ENCODE results near the gene TMEM30A.
A peak's percentile ranks its signal among the peaks of the same experiment; 100 is the strongest.

TMEM30A gene

DNA sequence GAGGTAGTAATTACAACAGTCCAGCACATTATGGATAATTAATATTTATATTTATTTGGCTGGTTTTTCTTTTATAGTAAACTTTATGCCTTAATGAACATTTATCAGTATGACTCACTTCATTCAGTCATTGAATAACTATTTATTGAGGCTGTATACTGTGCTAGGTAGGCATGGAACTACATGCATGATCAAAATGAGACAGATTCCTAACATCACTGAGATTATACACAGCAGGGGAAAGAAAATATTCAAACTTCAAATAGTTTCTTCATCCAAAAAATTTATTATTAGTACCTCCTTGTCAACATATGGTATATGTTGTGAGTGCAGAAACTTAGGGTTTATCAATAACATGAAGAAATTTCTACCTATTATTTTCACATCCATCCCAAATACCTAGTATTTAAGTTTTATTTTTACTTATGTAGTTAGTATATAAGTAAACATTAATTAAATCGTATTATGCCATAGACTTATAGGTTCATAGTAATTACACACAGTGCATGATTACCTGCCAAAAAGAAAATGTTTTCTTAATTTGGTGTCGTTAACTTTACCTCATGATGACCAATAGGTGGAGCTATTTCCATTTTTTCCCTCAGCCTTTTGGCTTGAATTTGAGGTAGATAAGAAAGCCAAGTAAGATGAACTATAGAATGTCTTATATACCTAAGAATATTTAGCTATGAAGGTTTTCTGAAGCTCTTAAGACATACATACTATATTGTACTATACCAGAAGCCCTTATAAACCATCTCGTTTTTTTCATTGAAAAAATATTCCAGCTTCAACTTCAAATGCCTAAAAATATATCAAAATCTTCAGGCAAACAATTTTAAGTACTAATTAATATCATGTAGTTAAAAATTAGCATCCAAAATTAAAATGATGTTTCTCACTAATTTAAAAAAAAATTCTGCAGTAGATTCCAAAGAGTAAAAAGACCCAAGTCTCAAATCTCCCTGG lies 12.5 kb upstream of the TMEM30A start:
- Histone ChIP-seq H3K27me3 (no peaks in the 10 kb centered on the region), H3K9me3 (no peaks in the 10 kb centered on the region), H3K36me3 (no peaks in the 10 kb centered on the region), H3K27ac (no peak overlapping the region), H4K20me1 (no peaks in the 10 kb centered on the region), H3K4me3 (no peak overlapping the region), H3K4me2 (no peak overlapping the region), H3K9ac (no peak overlapping the region), H3K4me1 (peaks cover 14% of the 10 kb centered on the region)
- TF ChIP-seq Cebpa-rat (IDR thresholded peaks at IDR 0.05), result no peak

DNA sequence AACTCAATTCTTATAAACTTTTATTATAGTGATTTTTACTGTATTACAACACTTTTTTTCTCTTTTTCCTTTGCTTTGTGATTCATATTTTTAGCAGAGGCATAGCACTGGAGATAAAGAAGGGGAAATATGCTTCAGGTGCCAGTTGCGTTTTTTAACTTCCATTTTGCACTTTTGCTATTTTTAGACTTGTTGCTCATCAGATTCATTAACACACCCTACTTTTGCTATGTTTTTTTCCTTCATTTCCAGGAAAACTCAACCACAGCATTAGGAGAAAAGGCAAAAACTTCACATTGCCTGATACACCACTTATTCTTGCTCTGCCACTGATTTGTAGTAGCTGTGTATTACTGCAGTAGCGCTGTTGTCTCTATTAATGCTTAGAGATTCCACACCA lies 8.0 kb upstream of the TMEM30A start:
- no peak overlapping the region for H3K27ac ChIP-seq
- no peak overlapping the region for H3K4me3 ChIP-seq
- H4K20me1 ChIP-seq, result 0 out of 2 replicates have a peak, but pooled peaks cover 4% of the 10 kb centered on the region
- H3K4me1 ChIP-seq, result no peaks in the 10 kb centered on the region
- H3K9ac ChIP-seq, result no peak overlapping the region
- TF ChIP-seq Cebpa-rat (IDR thresholded peaks at IDR 0.05), result no peak
- H3K4me2 ChIP-seq, result no peak overlapping the region
- H3K36me3 ChIP-seq, result 0 out of 2 replicates have a peak, but pooled peaks cover 3% of the 10 kb centered on the region
- no peaks in the 10 kb centered on the region for H3K27me3 ChIP-seq
- H3K9me3 ChIP-seq, result no peaks in the 10 kb centered on the region

DNA sequence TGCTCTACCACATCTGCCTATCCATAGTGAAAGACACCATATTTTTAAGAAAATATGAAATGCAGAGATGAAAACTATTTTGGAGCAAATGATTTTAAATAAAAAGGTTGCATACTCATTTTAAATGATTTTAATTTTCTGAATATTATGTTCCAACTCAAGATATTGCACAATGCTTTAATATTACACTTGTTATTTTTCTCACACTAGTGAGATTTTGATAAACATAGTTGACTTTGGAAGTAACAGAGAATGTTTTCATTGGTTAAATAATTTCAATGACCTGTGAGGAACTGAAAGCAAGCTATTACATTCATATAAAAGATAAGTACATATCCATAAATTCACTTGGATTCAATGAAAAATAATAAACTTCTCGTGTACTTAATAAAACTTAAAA lies 7.2 kb upstream of the TMEM30A start:
- Histone ChIP-seq H3K9me3 (no peaks in the 10 kb centered on the region), H3K9ac (no peak overlapping the region), H3K4me2 (no peak overlapping the region), H3K4me1 (no peaks in the 10 kb centered on the region), H3K4me3 (no peak overlapping the region), H3K27me3 (no peaks in the 10 kb centered on the region), H3K36me3 (0 out of 2 replicates have a peak, but pooled peaks cover 3% of the 10 kb centered on the region), H3K27ac (no peak overlapping the region), H4K20me1 (0 out of 2 replicates have a peak, but pooled peaks cover 4% of the 10 kb centered on the region)
- no peak for TF ChIP-seq Cebpa-rat (IDR thresholded peaks at IDR 0.05)

DNA sequence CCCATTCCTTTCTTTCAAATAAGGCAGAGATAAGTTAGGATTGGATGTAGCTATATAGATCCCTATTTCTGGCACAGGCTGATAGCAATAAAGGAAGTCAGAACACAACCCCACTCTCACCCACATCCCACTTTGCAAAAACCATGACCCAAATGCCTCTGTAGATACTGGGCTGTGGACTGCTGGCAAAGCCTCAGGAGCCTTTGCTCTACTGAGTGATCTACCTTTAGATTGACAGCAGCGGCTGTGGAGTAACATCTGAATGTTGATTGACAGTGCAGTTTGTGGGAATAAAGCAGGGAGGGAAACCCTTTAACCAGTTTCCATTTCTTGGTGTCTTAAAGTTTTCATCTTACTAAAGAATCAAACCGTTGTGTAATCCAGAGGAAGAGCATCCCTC lies 6.7 kb upstream of the TMEM30A start:
- TF ChIP-seq Cebpa-rat (IDR thresholded peaks at IDR 0.05), result no peak
- Histone ChIP-seq H3K4me1 (peaks cover 2% of the 10 kb centered on the region; the same call in 1 of the 2 replicates), H3K4me2 (no peak overlapping the region), H3K9ac (no peak overlapping the region), H4K20me1 (0 out of 2 replicates have a peak, but pooled peaks cover 4% of the 10 kb centered on the region), H3K9me3 (no peaks in the 10 kb centered on the region), H3K27me3 (no peaks in the 10 kb centered on the region), H3K36me3 (0 out of 2 replicates have a peak, but pooled peaks cover 3% of the 10 kb centered on the region), H3K4me3 (no peak overlapping the region), H3K27ac (no peak overlapping the region)

DNA sequence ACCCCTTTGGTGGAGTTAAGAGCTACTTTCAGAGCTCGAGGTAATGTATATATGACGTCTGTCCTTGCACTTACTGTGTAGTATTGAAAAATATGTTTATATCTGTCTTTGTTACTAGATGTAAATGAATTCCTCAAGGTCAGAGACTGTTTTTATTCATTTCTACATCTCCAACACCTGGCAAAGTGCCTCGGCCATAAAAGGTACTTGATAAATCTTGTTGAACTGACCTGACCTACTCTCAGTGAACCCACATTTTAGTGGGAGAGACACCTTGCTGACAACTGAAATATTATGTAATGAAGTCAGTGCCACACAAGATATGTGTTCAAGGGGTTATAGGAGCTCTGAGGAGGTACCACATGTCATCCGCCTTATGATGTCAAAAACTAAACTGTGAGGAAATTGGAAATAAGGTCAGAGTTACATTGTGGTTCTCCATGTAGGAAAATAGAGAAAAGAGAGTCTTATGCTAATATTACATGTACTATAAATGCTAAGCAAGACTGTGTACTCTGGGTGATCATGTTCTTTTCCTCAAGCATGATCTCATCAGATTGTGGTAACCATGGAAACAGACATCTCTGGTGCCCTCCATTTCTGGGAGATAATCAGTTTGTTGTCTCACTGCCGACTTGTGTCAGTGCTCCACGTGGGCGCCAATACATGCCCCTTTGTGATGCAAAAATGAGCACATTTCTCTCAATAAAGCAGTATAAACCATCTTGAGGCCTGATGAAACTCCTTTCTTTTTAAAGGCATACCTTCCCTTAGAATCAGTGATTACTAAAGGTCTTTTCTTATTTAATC lies 5.7 kb upstream of the TMEM30A start:
- Histone ChIP-seq H3K4me2 (no peak overlapping the region), H3K27me3 (no peaks in the 10 kb centered on the region), H3K4me1 (peaks cover 12% of the 10 kb centered on the region), H4K20me1 (0 out of 2 replicates have a peak, but pooled peaks cover 4% of the 10 kb centered on the region), H3K9ac (no peak overlapping the region), H3K9me3 (no peaks in the 10 kb centered on the region), H3K36me3 (0 out of 2 replicates have a peak, but pooled peaks cover 3% of the 10 kb centered on the region), H3K27ac (no peak overlapping the region), H3K4me3 (no peak overlapping the region)
- no peak for TF ChIP-seq Cebpa-rat (IDR thresholded peaks at IDR 0.05)

DNA sequence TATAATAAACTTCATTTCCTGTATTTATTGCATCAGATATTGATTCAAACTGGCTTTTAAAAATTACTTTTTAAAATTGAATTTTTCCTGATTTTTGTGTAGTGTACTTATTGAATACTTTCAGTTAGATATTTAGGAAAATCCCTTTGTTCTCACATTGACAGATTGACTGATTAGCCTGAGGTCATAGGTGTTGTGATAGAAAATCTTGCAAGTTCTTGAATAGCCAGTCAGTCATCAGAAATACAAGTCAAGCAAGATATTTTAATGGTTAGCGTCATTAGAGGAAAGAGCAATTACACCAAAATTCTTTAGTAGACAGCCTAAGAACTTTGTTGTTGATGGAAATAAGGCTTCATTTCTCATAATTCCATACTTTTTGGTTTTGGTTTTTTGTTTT lies 3.4 kb upstream of the TMEM30A start:
- Histone ChIP-seq H3K9me3 (no peaks in the 10 kb centered on the region), H3K9ac (no peak overlapping the region), H3K27me3 (no peaks in the 10 kb centered on the region), H3K4me2 (no peak overlapping the region), H3K4me1 (peaks cover 17% of the 10 kb centered on the region), H4K20me1 (peaks cover 18% of the 10 kb centered on the region), H3K36me3 (0 out of 2 replicates have a peak, but pooled peaks cover 3% of the 10 kb centered on the region), H3K27ac (no peak overlapping the region), H3K4me3 (no peak overlapping the region)
- TF ChIP-seq Cebpa-rat (IDR thresholded peaks at IDR 0.05), result no peak

DNA sequence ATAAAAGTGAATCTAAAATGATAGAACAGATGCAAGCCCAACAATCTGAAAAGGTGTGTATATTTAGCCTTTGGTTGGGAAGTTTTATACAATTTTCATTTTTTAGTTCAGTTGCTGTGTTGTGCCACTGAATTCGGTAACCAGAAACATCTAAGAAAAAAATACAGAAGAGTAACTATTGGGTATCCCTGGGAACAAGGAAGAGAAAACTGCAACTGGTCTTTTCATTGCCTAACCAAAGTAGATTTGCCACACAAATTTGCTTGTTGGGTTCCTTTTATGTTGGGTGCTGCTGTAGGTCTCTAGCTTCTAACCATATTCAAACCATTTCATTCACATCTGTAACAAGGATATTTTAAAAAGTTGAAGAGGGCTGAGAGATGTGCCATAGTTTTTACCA lies 2.8 kb upstream of the TMEM30A start:
- Histone ChIP-seq H3K4me3 (no peak overlapping the region), H3K9ac (no peak overlapping the region), H3K27ac (no peak overlapping the region), H3K4me2 (no peak overlapping the region), H4K20me1 (peaks cover 24% of the 10 kb centered on the region), H3K27me3 (no peaks in the 10 kb centered on the region), H3K4me1 (peaks cover 23% of the 10 kb centered on the region), H3K36me3 (0 out of 2 replicates have a peak, but pooled peaks cover 3% of the 10 kb centered on the region), H3K9me3 (no peaks in the 10 kb centered on the region)
- no peak for TF ChIP-seq Cebpa-rat (IDR thresholded peaks at IDR 0.05)

DNA sequence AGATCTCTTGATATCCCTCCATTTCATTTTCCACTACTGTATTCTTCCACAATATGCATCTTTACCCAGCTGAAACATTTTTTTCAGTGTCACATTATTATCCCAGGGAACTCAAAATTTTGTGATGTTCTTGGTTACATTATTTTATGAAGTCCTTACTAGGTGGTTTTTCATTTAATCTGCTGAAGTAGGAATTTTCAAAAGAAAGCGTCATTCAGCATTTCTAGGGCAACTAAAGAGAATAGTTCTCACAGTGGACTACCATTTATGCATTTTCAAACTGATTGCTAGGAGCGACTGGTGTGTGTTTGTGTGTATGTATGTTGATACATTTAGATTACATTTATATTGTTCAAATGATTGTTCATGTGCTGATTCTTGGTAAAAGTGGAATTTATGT lies 2.4 kb upstream of the TMEM30A start:
- Histone ChIP-seq H3K36me3 (0 out of 2 replicates have a peak, but pooled peaks cover 3% of the 10 kb centered on the region), H3K27ac (no peak overlapping the region), H3K9ac (no peak overlapping the region), H4K20me1 (peaks cover 29% of the 10 kb centered on the region), H3K4me1 (peaks cover 28% of the 10 kb centered on the region), H3K4me2 (no peak overlapping the region), H3K9me3 (no peaks in the 10 kb centered on the region), H3K4me3 (no peak overlapping the region), H3K27me3 (no peaks in the 10 kb centered on the region)
- TF ChIP-seq Cebpa-rat (IDR thresholded peaks at IDR 0.05), result no peak

DNA sequence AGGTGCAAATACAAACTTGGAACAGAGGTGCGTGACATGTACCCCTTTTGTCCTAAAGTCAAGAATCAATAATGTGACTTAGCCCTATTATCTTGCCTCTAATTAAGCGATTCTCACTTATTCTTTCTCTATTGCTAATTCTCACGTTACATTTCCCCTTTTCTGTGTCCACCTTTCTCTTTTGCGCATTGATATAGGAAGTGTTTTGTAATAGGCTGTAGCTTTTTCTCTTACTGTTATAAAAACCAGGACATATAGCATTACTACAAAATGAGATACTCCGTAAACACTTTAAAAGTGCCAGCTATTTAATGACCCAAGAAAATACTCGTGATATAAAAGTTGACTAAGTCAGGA lies 669 bp upstream of the TMEM30A start:
- peaks cover 39% of the 10 kb centered on the region for H4K20me1 ChIP-seq
- peaks cover 38% of the 10 kb centered on the region for H3K4me1 ChIP-seq
- H3K9me3 ChIP-seq, result no peaks in the 10 kb centered on the region
- H3K9ac ChIP-seq, result peak overlapping the region; percentile 94
- TF ChIP-seq Cebpa-rat (IDR thresholded peaks at IDR 0.05), result no peak
- no peaks in the 10 kb centered on the region for H3K27me3 ChIP-seq
- H3K4me2 ChIP-seq, result peak overlapping the region; percentile 75
- peak overlapping the region; percentile 65 for H3K27ac ChIP-seq
- H3K36me3 ChIP-seq, result 0 out of 2 replicates have a peak, but pooled peaks cover 3% of the 10 kb centered on the region
- H3K4me3 ChIP-seq, result peak overlapping the region; percentile 95

Data from BLaER1 (cell line).